Right lobe of liver (tissue), 6 donors: ENCODE results near the gene TM2D3. TPM values are rescaled to one million over a fixed set of nuclear protein-coding genes. Genes with fewer than 3 reads are reported as not detected.

ENCODE experiments used
- ATAC-seq, 4 donors: fragments of 200-7000 bp; cut with Tn5 transposase; one replicate each; pipeline ENCODE4 v1.9.1; 2020; ENCODE audit warnings: mild to moderate bottlenecking in 4 of 4, moderate library complexity in 4 of 4
- DNase-seq, 3 donors: peaks; one replicate each; pipeline ENCODE4 v3.0.0-alpha.2; 2020
- H3K27ac ChIP-seq, 3 donors: fragments of 200-600 bp; one replicate each; pipeline ENCODE4 v1.8.0; 2022
- H3K27me3 ChIP-seq, 2 donors: fragments of 200-600 bp; one replicate each; pipeline ENCODE4 v1.8.0; 2022
- H3K36me3 ChIP-seq, 4 donors: fragments of 200-600 bp; sonication (generic) in 1 of 4; one replicate each; pipeline versions ENCODE4 v1.5.1 to v1.8.0; 2017 to 2022; ENCODE audit warnings: control low read depth in 1 of 4
- H3K4me1 ChIP-seq, 4 donors: fragments of 200-600 bp; sonication (generic) in 1 of 4; one replicate each; pipeline versions ENCODE4 v1.5.1 to v1.8.0; 2017 to 2022; ENCODE audit warnings: control low read depth in 1 of 4
- H3K4me3 ChIP-seq, 3 donors: fragments of 200-600 bp; one replicate each; pipeline ENCODE4 v1.8.0; 2022
- H3K9me3 ChIP-seq, 4 donors: fragments of 200-600 bp; sonication (generic) in 1 of 4; one replicate each; pipeline versions ENCODE4 v1.5.1 to v1.8.0; 2017 to 2022; ENCODE audit warnings: control low read depth in 1 of 4
- POLR2A ChIP-seq: fragments of 450-650 bp; IDR thresholded peaks from one replicate; pipeline ENCODE4 v1.6.1; 2017; ENCODE audit warnings: antibody characterized with exemption, mild to moderate bottlenecking
- WGBS: methylation state at CpG from one replicate; pipeline ENCODE4 v1.1.6; 2018; ENCODE audit warnings: low coverage, low lambda C conversion rate; ENCODE audit not compliant: insufficient coverage; ENCODE audit errors: missing lambda C conversion rate; 5-methylcytosine and 5-hydroxymethylcytosine counted together
- intact Hi-C, 2 donors: fragments of 100-400 bp; cut with DNase I; formaldehyde crosslinking; loops; one replicate each; pipeline versions ENCODE4 v1.11.2 to v1.14.1; 2022
- total RNA-seq, 6 experiments: library from RNA; depleted of rRNA in 2 of 6; stranded (reverse); fragments of >200 nt in 2 of 6; fragmentation: NEBNext Ultra II Directional in 3 of 6; extraction: Animal tissue kit (Norgen Biotek cat#: 25700) in 3 of 6; gene quantifications; one replicate each; pipeline versions ENCODE4 v1.1.0 to v1.2.4, GENCODE V29; 2016 to 2023
- TF ChIP-seq, protein P1 (sequence below), 4 donors: fragments of 200-600 bp in 3 of 4; fragments of 450-650 bp in 1 of 4; IDR thresholded peaks; one replicate each; pipeline versions ENCODE4 v1.5.1 to v1.8.0; 2016 to 2022; ENCODE audit warnings: antibody characterized with exemption in 4 of 4, mild to moderate bottlenecking in 2 of 4
- donor health status: DM: no; HTN: yes; CAD: no.
- donor health status: DM: no; HTN: no; CAD: no.
- donor health status: DM: no; HTN: no; CAD: no.
- donor health status: DM: no; HTN: yes; CAD: no.
- donor health status: DM: no; HTN: yes; CAD: no.

TM2D3 gene
- total RNA-seq, 6 experiments from 2014 or later = 29.5 to 46.9 (median 40.8) TPM

DNA sequence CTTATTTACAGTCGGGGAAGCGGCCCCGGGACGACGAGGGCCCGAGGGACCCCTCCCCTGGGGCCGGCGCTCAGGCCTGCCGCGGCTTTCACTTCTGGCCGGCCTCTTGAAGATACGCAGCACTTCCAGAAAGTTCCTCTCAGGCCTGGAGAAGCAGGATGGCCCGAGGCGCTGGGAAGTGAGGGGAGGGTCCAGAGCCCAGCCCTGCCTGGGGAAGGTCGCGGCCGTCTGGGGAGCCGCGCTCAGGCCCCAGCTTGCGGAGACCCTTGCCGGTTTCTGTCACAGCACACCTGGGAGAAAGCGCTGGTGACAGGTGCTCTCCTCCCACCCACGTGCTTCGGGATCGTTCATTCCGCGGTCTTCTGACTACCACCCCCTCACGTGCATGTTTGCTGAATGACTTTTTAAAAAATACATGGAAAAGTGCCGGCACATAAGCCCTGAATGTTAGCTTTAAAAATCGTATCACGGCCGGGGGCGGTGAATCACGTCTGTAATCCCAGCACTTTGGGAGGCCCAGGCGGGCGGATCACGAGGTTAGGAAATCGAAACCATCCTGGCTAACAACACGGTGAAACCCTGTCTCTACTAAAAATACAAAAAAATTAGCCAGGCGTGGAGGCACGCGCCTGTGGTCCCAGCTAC lies 727 bp upstream of the TM2D3 start:
- peaks cover 0 to 25% (median 8%) of the 10 kb centered on the region in 4 donors for H3K4me1 ChIP-seq
- ATAC-seq (peak; percentile 41 to 67 (median 54)), DNase-seq (peak in 2 of 3 donors; percentile 58 to 59)
- intact Hi-C loops = no loop called here
- peaks cover 0 to 13% (median 3%) of the 10 kb centered on the region in 4 donors for H3K36me3 ChIP-seq
- no peaks in the 10 kb centered on the region for H3K9me3 ChIP-seq
- H3K4me3 ChIP-seq = peak overlapping the region; percentile 92 to 93 (median 92)
- TF ChIP-seq, protein P1, sequence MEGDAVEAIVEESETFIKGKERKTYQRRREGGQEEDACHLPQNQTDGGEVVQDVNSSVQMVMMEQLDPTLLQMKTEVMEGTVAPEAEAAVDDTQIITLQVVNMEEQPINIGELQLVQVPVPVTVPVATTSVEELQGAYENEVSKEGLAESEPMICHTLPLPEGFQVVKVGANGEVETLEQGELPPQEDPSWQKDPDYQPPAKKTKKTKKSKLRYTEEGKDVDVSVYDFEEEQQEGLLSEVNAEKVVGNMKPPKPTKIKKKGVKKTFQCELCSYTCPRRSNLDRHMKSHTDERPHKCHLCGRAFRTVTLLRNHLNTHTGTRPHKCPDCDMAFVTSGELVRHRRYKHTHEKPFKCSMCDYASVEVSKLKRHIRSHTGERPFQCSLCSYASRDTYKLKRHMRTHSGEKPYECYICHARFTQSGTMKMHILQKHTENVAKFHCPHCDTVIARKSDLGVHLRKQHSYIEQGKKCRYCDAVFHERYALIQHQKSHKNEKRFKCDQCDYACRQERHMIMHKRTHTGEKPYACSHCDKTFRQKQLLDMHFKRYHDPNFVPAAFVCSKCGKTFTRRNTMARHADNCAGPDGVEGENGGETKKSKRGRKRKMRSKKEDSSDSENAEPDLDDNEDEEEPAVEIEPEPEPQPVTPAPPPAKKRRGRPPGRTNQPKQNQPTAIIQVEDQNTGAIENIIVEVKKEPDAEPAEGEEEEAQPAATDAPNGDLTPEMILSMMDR (IDR thresholded peaks at IDR 0.05) = no peak
- TF ChIP-seq POLR2A = no peak
- WGBS = 35% methylated on average over 33 of the region's 42 CpGs
- peak overlapping the region; percentile 97 to 99 (median 97) for H3K27ac ChIP-seq
- H3K27me3 ChIP-seq = no peaks in the 10 kb centered on the region

DNA sequence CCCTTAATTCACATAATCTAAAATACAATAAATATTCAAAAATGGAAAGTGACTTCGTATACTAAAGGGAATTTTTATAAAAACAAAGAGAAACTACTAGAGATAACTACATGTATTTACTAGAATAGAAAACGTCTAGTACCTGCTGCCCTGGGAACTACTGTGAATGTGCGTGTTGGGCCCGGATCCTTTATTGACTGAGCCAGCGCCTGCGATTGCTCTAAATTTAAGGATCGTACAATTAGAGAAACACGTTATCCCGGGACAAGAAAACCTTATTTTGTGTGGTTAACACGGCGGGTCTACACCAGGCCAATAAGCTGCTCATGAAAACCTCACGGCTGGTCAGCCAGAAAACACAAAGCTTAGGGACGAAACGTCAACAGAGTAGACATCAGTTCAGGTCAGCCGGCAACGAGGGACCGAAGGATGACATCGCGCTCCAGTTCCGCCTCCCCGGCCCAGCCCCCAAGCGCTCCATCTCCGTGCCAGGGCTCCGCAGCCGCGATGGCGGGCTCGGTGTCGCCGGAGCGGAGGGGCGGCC lies 555 bp downstream of the TM2D3 start:
- DNase-seq (peak in 1 of 3 donors; percentile 65), ATAC-seq (peak; percentile 43 to 69 (median 63))
- WGBS = under 1% methylated on average over 11 of the region's 32 CpGs
- peaks cover 0 to 13% (median 3%) of the 10 kb centered on the region in 4 donors for H3K36me3 ChIP-seq
- H3K9me3 ChIP-seq = no peaks in the 10 kb centered on the region
- H3K4me1 ChIP-seq = peaks cover 0 to 38% (median 10%) of the 10 kb centered on the region in 4 donors
- H3K27me3 ChIP-seq = no peaks in the 10 kb centered on the region
- peak overlapping the region; percentile 92 to 93 (median 92) for H3K4me3 ChIP-seq
- peak overlapping the region; percentile 97 to 99 (median 97) for H3K27ac ChIP-seq
- TF ChIP-seq, protein P1 (IDR thresholded peaks at IDR 0.05) = no peak
- no peak for TF ChIP-seq POLR2A
- intact Hi-C loops = no loop called here

DNA sequence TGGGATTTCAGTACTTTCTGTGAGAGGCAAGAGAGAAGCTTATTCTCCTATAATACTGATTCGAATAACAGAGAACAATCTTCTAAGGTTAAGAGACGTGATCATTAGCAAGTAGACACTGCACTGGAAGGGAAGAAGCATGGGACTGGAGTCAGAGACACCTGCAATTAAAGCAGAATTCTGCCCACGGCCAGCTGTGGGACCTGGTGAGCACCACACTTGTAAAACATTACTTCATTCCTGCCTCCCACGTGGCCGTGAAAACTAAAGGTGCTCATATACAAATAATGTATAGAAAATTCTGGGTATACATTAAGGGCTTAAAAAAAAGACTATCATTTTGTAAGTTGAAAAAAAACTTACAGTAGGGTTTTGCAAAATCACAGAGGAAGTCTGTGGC lies 2.0 kb downstream of the TM2D3 start:
- ATAC-seq (no peak), DNase-seq (no peak)
- Histone ChIP-seq H3K4me3 (no peak overlapping the region), H3K36me3 (peaks cover 1 to 16% (median 7%) of the 10 kb centered on the region in 4 donors), H3K27ac (peak overlapping the region in 1 of 3 donors; percentile 99), H3K4me1 (peaks cover 0 to 45% (median 14%) of the 10 kb centered on the region in 4 donors), H3K27me3 (no peaks in the 10 kb centered on the region), H3K9me3 (no peaks in the 10 kb centered on the region)
- TF ChIP-seq, protein P1 (IDR thresholded peaks at IDR 0.05) = no peak
- no peak for TF ChIP-seq POLR2A
- WGBS = 72% methylated on average over 4 of the region's 5 CpGs
- intact Hi-C loops = no loop called here

DNA sequence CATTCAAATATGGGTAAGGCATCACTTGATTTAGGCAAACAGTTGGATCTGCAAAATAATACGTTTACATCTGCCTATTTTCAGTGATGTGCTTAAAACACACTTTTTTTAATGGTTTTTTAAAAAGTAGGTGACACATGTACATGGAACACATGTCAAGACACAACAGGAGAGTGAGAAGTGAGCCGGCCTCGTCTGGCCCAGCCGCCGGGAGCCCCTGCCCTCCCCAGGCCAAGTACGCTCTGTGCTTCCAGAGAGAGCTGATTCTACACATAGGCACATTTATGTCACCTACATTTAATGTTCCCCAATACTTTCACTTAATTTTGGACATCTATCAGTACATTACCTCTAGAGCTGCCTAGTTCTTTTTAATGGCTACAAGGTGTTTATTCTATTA lies 3.8 kb downstream of the TM2D3 start:
- WGBS = 92% methylated on average over 6 of the region's 6 CpGs
- H3K27me3 ChIP-seq = no peaks in the 10 kb centered on the region
- peaks cover 0 to 44% (median 14%) of the 10 kb centered on the region in 4 donors for H3K4me1 ChIP-seq
- no peak overlapping the region for H3K27ac ChIP-seq
- no peaks in the 10 kb centered on the region for H3K9me3 ChIP-seq
- DNase-seq = no peak
- ATAC-seq = no peak
- H3K4me3 ChIP-seq = no peak overlapping the region
- peaks cover 6 to 34% (median 17%) of the 10 kb centered on the region in 4 donors for H3K36me3 ChIP-seq
- TF ChIP-seq POLR2A = no peak
- TF ChIP-seq, protein P1 (IDR thresholded peaks at IDR 0.05) = no peak
- intact Hi-C loops = loop anchor here in 1 of 2 donors (10.0 kb wide), 1 partner anchor 344 kb away; no protein-coding TSS in a partner anchor
